ENCODE measurements around the gene TCEA3. TPM values are rescaled to one million over a fixed set of nuclear protein-coding genes. Genes with fewer than 3 reads are reported as not detected.

Gene TCEA3
- polyA plus RNA-seq, 1 donor: 49.3 TPM

- no peak for DNase-seq
Measured at GRCh38 chr1:23449306-23449705, 24.8 kb upstream of the TCEA3 start.

DNA sequence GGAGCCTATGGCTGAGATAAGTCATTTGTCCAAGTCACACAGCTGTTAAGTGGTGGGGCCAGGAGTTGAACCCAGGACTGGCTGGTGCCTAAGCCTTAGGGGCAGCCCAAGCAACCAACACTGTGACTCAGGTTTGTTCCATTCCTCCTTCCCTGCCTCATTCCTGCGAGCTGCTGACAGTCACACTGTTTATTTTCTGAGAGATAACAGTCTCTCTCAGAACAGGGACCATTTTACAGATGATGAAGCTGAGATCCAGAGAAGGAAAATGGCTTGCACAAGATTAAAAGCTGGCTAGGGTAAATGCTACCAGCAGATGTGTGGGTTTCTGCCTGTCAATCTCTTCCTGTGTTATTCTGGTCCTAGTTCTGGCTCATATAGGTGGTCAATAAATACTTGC is 24.3 kb upstream of the TCEA3 start:
- no peak for DNase-seq

GRCh38 chr1:23446661-23447310 is 22.2 kb upstream of the TCEA3 start:
- no peak for DNase-seq

DNA sequence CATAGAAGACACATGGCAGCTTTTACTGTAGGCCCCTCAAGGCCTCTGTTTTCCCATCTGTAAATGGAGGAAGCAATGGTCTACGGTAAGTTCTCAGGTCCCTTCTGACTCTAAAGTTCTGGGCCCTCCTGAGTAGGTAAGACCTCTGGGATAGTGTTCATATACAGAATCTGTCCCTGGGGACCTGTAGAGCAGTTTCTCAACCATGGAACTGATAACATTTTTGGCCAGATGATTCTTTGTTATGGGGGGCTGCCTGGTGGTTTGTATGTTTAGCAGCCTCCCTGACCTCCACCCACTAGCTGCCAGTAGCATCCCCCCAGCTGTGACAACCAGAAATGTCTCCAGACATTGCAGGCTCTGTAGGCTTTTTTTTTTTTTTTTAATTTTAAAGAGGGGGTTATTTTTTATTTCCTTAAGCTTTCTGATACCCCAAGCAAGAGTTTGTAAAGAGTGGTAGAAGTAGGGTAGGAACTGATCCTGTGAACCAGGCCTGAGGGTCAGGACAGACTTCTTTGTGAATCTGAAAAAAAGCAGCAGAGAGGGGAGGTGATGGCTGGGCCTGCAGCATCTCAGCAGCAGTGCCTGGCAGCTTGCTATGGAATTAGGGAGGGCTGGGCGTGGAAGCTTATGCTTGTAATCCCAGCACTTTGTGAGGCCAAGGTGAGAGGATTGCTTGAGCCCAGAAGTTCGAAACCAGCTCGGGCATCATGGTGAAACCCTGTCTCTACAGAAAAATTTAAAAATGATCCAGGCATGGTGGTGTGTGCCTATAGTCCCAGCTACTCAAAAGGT is 20.2 kb upstream of the TCEA3 start:
- no peak for DNase-seq

DNA sequence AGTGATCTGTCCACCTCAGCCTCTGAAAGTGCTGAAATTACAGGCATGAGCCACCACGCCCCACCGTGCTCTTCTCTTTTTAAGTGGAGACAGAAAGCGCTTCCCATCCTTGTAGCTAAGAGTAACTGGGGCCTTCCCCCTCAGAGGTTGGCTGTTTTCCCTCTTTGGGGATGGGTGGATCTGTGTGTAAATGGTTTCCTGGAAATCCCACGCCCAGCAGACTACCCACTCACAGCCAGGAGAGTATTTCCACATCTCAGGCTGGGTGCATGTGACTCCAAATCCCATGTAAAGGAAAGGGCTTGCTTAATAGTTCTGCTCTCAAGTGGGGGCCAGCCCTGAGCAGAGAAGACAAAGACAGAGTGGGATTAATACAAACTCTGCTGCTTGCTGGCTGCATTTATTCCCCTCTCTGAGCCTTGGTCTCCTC is 19.6 kb upstream of the TCEA3 start:
- no peak for DNase-seq

- DNase-seq: no peak
Measured at GRCh38 chr1:23442751-23443150, 18.2 kb upstream of the TCEA3 start.

- no peak for DNase-seq
Measured at GRCh38 chr1:23441446-23442148, 17.0 kb upstream of the TCEA3 start.

DNA sequence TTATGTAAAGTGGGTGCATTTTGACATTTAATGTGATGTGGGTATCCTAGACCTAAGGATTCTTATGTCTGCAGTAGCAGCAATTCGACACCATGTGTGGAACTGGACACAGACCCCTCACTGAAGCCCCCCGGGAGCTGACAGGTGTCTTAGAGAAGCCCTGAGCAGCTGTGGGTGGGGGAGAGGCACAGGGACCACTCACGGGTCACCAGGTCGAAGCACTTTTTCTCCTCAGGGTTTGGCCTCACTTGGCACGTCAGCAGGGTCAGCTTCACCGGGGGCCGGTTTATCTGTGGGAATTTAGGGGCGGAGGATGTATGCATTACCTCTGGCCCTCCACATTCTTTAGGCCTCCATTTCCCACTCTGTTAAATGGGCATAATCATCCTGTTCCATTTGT is 14.0 kb upstream of the TCEA3 start:
- DNase-seq: no peak

GRCh38 chr1:23437355-23437664 is 12.8 kb upstream of the TCEA3 start:
- DNase-seq: no peak

DNA sequence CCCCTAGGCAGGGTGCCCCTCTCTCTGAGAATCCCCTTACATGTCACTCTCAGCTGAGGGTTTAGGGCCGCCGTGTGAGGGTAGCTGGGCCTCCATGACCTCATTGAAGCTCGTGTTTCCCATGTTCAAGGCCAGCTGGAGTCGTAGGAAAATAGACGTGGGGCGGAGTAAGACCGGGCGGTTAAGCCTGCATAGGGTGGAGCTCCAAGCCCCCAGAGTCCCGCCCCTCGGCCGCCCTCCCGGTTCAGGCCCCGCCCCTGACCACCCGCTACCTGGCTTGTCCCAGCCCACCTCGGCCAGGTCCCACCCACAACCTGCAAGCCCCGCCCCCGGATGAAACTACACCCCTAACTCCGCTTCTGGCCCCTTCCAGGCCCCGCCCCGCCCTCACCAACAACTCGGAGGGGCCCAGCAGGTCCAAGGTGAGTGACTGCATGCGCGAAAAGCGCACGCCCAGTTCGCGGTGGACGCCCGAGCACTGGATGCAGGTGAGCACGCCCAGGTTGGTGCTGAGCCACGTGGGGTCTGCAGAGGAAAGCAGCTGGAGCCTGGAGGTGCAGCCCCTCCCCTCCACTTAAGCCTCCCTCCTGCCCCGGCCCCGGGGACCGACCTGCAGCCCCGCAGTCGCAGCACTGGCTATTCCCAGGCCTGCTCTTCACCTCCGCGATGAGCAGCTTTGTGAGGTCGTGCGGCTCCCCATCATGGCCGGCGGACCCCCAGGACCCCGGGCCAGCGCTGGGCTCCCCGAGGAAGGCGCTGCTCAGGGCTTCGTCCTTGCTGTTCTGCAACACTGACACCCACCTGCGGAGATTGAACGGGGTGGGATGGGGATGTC is 12.2 kb upstream of the TCEA3 start:
- DNase-seq: no peak

DNA sequence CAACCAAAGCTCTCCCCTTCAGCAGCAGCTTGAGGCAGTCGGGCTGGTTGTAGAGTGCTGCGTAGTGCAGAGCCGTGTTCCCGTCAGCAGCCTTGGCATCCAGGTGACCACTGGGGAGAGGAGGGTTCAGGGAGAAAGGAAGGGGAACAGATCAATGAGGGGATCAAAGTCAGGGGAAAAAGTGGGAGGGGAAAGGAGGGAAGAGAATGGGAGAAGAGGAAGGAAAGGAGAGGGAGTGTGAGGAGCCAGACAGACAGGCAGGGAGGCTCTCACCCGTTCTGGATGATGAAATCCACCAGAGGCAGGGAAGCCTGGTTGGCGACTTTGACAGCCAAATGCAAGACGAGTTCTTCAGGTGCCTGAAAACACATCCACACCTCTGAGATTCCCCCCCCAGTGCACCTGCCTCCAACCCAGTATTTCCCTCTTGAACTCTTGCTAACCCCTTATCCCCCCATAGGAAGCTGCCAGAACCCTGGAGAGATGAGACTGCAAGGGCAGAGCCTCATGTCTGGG is 9.8 kb upstream of the TCEA3 start:
- no peak for DNase-seq

DNA sequence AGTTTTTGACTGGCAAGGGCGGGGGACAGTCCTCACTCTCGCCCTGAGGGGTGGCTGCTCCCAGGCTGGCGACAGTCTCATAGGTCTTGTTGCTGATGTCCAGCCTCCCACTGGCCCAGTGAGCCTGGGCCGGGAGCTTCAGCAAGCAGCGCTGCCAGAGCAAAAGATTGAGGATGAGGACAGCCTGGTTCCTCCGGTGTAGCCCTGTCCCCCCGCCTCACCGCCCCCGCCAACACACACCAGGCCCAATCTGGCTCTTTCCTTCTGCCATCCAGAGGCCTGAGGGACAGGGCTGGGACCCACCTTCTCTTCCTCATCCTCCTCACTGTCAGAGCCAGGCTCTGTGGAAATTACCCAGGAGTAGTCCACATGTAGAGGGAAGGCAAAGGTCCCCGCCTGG is 8.6 kb upstream of the TCEA3 start:
- no peak for DNase-seq

DNA sequence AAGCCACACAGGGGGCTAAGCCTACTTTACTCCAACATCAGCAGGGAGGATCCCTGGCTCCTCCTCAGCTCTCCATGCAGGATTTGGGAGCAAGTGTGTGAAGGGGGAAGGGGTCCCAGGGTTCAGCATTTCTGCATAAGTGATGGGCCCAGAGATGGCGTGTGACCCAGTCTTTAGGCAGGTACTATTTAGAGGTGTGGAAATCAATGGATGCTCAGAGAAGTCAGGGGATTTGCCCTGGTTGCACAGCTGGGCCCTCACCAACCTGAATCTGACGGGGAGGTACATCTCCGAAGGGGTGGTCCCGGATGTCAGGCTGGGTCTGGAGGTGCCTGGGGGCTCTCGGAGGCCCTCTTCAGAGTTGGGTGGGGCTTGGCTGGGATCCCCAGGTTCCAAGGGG is 6.9 kb upstream of the TCEA3 start:
- no peak for DNase-seq

GRCh38 chr1:23430803-23431202 is 6.3 kb upstream of the TCEA3 start:
- DNase-seq: no peak

DNA sequence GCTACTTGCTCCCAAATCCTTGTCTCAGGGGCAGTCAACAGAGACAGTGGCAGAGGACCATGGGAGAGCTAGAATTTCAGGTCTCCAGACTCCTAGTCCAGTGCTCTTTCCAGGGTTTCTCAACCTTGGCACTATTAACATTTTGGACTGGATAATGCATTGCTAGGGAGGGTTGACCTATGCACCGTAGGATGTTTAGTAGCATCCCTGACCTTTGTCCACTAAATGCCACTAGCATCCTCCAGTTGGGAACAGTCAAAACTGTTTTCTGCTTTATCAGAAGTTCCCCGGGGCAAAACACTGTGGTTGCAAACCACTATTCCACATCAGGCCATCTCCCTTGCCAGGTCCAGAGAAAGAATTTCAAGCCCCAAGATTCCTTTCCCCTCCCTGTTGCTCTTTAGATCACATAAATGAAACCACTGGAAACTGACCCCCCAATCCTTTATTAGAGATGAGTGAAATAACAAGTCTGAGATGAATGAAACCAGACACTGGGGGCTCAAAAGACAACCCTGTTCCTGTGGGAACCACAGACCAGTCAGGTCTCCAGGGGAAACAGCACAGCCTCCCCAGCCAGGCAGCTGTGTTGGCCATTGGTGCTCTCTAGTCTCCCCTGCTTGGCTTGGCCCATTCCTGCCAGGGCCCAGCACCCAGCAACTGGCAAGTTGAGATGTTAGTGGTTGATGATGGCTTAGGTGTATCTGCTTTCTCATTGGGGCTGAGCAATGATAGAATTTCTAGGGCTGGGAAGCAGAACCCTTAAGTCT is 3.8 kb upstream of the TCEA3 start:
- no peak for DNase-seq

DNA sequence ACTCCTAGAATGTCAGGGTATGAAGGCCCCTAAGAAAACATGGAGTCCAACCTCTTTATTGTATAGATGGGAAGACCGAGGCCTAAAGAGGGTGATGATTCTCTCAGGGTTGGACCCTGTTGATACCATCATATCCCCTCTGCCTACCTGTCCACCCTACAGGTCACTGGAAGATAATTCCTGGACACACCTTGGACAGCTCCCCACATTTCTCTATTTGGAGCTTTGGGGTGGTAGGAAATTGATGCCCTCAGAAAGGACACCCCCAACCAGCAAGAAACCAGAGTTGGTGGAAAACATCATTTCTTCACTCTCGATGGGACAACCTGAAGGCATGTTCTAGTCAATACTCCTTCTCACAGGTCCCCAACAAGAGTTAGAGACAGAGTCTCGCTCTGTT is 3.0 kb upstream of the TCEA3 start:
- no peak for DNase-seq

- no peak for DNase-seq
Measured at GRCh38 chr1:23426828-23427227, 2.3 kb upstream of the TCEA3 start.

DNA sequence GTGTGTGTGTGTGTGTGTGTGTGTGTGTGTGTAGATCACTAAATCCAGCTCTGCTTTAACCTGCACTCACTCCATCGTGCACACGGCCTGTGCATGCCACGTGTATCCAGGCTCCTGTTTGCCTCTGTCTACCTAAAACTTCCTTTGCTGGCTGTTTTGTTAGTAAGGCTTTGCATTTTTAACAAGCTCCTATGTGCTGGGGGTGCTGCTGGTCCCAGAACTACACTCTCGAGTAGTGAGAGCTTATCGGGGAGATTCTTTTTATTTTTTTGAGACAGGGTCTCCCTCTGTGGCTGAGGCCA is 596 bp upstream of the TCEA3 start:
- DNase-seq: no peak

- DNase-seq: no peak
Measured at GRCh38 chr1:23423415-23424292, 894 bp downstream of the TCEA3 start.

DNA sequence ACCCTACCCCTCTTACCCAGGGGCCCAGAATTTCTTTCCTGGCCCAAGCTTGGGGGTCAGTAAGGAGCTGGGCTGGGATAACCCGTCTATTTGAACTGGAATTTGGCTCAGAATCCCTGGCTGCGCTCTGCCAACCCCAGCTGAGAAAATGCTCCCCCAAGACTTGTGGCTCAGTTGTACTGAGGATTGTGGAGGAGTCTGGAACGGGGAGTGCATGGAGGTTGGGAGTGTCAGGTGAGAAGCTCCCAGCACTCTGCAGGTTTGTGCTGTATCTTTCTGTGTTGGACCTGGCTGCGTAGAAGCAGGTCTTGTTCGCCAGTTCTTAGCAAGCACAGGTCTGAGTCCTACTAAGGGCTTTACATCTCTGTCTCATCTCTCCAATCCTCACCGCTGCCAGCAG is 1.6 kb downstream of the TCEA3 start:
- no peak for DNase-seq

Data from left kidney (tissue), 2 donors.